Spleen (tissue), 3 donors: ENCODE measurements around the gene CPA4.

Source experiments
- POLR2A ChIP-seq, 3 donors: fragments of 450-650 bp; IDR thresholded peaks; one replicate each; pipeline ENCODE4 v1.5.1; 2017; ENCODE audit warnings: antibody characterized with exemption in 3 of 3, mild to moderate bottlenecking in 1 of 3
- POLR2AphosphoS5 ChIP-seq, 3 donors: sonication (generic); formaldehyde crosslinking; IDR thresholded peaks; one replicate each; pipeline ENCODE4 v1.5.1; 2017; ENCODE audit warnings: antibody characterized with exemption in 3 of 3

DNA sequence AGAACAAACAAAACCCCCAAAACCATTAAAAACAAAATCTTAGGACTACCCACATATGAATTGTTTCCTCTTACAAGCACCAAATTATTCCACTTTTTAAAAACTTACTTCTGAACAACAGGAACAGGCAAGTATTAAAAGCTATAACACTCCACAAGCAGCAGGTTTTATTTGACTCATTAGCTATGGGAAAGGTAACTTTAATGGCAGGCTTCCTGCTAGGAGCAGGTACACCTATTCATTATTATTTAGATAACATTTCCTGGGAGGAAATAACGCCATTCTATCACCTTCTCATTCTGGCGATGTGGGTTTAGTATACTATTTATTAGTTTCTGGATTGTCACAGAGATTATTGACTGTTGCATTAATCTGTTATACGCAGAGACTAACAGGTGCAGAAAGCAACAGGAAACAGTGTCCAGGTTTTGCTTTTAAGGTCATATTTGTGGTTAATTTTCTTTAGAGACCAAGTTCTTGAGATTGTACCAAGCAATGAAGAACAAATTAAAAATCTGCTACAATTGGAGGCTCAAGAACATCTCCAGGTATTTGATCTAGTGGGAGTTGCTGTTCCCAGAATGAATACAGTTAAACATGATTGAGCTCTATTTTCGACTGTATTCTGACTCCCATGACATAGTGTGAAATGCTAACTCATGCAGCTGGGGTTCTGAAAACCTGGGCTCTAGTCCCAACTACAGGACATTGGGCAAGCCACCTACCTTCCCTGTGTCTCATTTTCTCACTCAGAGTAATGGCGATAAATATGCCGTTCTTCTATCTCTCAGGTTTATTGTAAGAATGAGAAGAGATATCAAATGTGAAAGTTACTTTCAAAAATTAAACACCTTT is 24.3 kb upstream of the CPA4 start:
- TF ChIP-seq POLR2A (IDR thresholded peaks at IDR 0.05): no peak
- TF ChIP-seq POLR2AphosphoS5 (IDR thresholded peaks at IDR 0.05): no peak
